PC-3 (cell line): ENCODE measurements around the gene POMT2. TPM values are rescaled to one million over a fixed set of nuclear protein-coding genes. Genes with fewer than 3 reads are reported as not detected.

Experiments
- ATAC-seq: fragments of 200-7000 bp; cut with Tn5 transposase; 2 replicates; pipeline ENCODE4 v1.9.1; 2020; ENCODE audit warnings: mild to moderate bottlenecking, moderate library complexity
- BruUV-seq: library from RNA; stranded (reverse); fragments of 400-500 nt; replicated peaks from 2 replicates; lab custom pipeline; 2021; lab: Mats Ljungman, UMichigan
- CTCF ChIA-PET: fragments of 300-600 bp; sonication (Branson Sonifier 250); formaldehyde crosslinking; loops from one replicate; lab custom pipeline; 2022; ENCODE audit warnings: antibody characterized with exemption; lab: Charles Lee
- POLR2A ChIA-PET: fragments of 300-600 bp; sonication (Branson Sonifier 250); formaldehyde crosslinking; loops from one replicate; lab custom pipeline; 2022; ENCODE audit warnings: antibody characterized with exemption; ENCODE audit not compliant: unreplicated experiment; lab: Charles Lee
- DNase-seq: peaks from one replicate; pipeline ENCODE4 v3.0.0-alpha.2; 2015
- H2AFZ ChIP-seq: fragments of 300-600 bp; sonication (generic); 2 replicates; pipeline ENCODE4 v1.6.0; 2016; ENCODE audit warnings: antibody characterized with exemption, low read length
- H3F3A ChIP-seq: fragments of 300-600 bp; sonication (generic); one replicate; pipeline ENCODE4 v1.6.0; 2017; ENCODE audit warnings: antibody characterized with exemption, low read length, control low read depth, mild to moderate bottlenecking; ENCODE audit not compliant: unreplicated experiment
- H3K27ac ChIP-seq: fragments of 300-600 bp; sonication (generic); 2 replicates; pipeline ENCODE4 v1.5.1; 2016; ENCODE audit warnings: mild to moderate bottlenecking, low read length
- H3K27me3 ChIP-seq: fragments of 300-600 bp; sonication (generic); 2 replicates; pipeline ENCODE4 v1.6.1; 2016; ENCODE audit warnings: low read length, mixed read lengths
- H3K36me3 ChIP-seq: fragments of 300-600 bp; sonication (generic); 2 replicates; pipeline ENCODE4 v1.6.1; 2016; ENCODE audit warnings: low read depth, mixed run types, low read length, mixed read lengths
- H3K4me1 ChIP-seq: fragments of 300-600 bp; sonication (generic); 2 replicates; pipeline ENCODE4 v1.5.1; 2016; ENCODE audit warnings: low read length; ENCODE audit not compliant: insufficient read depth
- H3K4me2 ChIP-seq: fragments of 300-600 bp; sonication (generic); 2 replicates; pipeline ENCODE4 v1.6.0; 2016; ENCODE audit warnings: low read length
- H3K4me3 ChIP-seq: fragments of 300-600 bp; sonication (generic); 2 replicates; pipeline ENCODE4 v1.5.1; 2016; ENCODE audit warnings: mild to moderate bottlenecking, low read length, mixed read lengths
- H3K79me2 ChIP-seq: fragments of 300-600 bp; sonication (generic); 2 replicates; pipeline ENCODE4 v1.6.1; 2017; ENCODE audit warnings: low read length, mixed read lengths
- H3K9ac ChIP-seq: fragments of 300-600 bp; sonication (generic); 2 replicates; pipeline ENCODE4 v1.6.0; 2016; ENCODE audit warnings: mild to moderate bottlenecking, low read length
- H3K9me2 ChIP-seq: fragments of 300-600 bp; sonication (generic); replicated peaks from 2 replicates; pipeline ENCODE4 v1.6.1; 2016; ENCODE audit warnings: mixed run types, low read length, mixed read lengths
- H3K9me3 ChIP-seq: fragments of 300-600 bp; sonication (generic); 2 replicates; pipeline ENCODE4 v1.6.1; 2016; ENCODE audit warnings: low read length, mixed read lengths
- H4K20me1 ChIP-seq: fragments of 300-600 bp; sonication (generic); 2 replicates; pipeline ENCODE4 v1.6.1; 2016; ENCODE audit warnings: low read length, mixed read lengths
- EZH2 ChIP-seq: fragments of 300-600 bp; sonication (generic); IDR thresholded peaks from one replicate; pipeline ENCODE4 v1.6.1; 2017; ENCODE audit warnings: antibody characterized with exemption, mild to moderate bottlenecking, low read length; ENCODE audit not compliant: unreplicated experiment
- EZH2phosphoT487 ChIP-seq: fragments of 300-600 bp; sonication (generic); IDR thresholded peaks from 2 replicates; pipeline ENCODE4 v1.6.1; 2018; ENCODE audit warnings: mild to moderate bottlenecking, antibody characterized with exemption, low read length, borderline replicate concordance
- intact Hi-C: fragments of 100-400 bp; cut with micrococcal nuclease; formaldehyde crosslinking; loops from 2 replicates; pipeline ENCODE4 v1.9.0; 2023
- total RNA-seq: library from RNA; depleted of rRNA; stranded (reverse); fragments of >200 nt; gene quantifications from 2 replicates; pipeline ENCODE4 v1.2.3, GENCODE V29; 2014
- TF ChIP-seq, protein P1 (sequence below): fragments of 300-600 bp; sonication (generic); conservative IDR thresholded peaks from 2 replicates; pipeline ENCODE4 v1.5.1; 2017; ENCODE audit warnings: antibody characterized with exemption, low read depth, mild to moderate bottlenecking, low read length

POMT2 gene
- total RNA-seq, 1 experiment from 2014 or later, result 67.6 TPM

GRCh38 chr14:77286576-77286975 lies 34.1 kb downstream of the POMT2 start:
- peaks cover 54% of the 10 kb centered on the region for H3K36me3 ChIP-seq
- H3K9me3 ChIP-seq, result no peaks in the 10 kb centered on the region
- H2AFZ ChIP-seq, result no peak overlapping the region

GRCh38 chr14:77284466-77284865 lies 36.2 kb downstream of the POMT2 start:
- H3K9ac ChIP-seq, result no peak overlapping the region
- TF ChIP-seq EZH2phosphoT487 (no peak), EZH2 (no peak)
- TF ChIP-seq, protein P1, sequence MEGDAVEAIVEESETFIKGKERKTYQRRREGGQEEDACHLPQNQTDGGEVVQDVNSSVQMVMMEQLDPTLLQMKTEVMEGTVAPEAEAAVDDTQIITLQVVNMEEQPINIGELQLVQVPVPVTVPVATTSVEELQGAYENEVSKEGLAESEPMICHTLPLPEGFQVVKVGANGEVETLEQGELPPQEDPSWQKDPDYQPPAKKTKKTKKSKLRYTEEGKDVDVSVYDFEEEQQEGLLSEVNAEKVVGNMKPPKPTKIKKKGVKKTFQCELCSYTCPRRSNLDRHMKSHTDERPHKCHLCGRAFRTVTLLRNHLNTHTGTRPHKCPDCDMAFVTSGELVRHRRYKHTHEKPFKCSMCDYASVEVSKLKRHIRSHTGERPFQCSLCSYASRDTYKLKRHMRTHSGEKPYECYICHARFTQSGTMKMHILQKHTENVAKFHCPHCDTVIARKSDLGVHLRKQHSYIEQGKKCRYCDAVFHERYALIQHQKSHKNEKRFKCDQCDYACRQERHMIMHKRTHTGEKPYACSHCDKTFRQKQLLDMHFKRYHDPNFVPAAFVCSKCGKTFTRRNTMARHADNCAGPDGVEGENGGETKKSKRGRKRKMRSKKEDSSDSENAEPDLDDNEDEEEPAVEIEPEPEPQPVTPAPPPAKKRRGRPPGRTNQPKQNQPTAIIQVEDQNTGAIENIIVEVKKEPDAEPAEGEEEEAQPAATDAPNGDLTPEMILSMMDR, result no peak
- H3K9me3 ChIP-seq, result no peaks in the 10 kb centered on the region
- BruUV-seq, result no TSS peak
- H3K4me2 ChIP-seq, result no peak overlapping the region
- no peaks in the 10 kb centered on the region for H4K20me1 ChIP-seq
- peaks cover 53% of the 10 kb centered on the region for H3K36me3 ChIP-seq
- no peak overlapping the region for H3K4me3 ChIP-seq
- H3K9me2 ChIP-seq, result no peaks in the 10 kb centered on the region
- CTCF ChIA-PET, result no interaction called here
- no peaks in the 10 kb centered on the region for H3K4me1 ChIP-seq
- DNase-seq (no peak), ATAC-seq (no peak)
- H3K79me2 ChIP-seq, result no peaks in the 10 kb centered on the region
- POLR2A ChIA-PET, result no interaction called here
- H3K27me3 ChIP-seq, result no peaks in the 10 kb centered on the region
- H2AFZ ChIP-seq, result no peak overlapping the region
- no peaks in the 10 kb centered on the region for H3F3A ChIP-seq
- intact Hi-C loops, result no loop called here
- H3K27ac ChIP-seq, result no peak overlapping the region

More at GRCh38 chr14:77286576-77286975, 34.1 kb downstream of the POMT2 start:
- H3F3A ChIP-seq, result no peaks in the 10 kb centered on the region
- H3K27ac ChIP-seq, result no peak overlapping the region
- no peak overlapping the region for H3K4me3 ChIP-seq
- CTCF ChIA-PET, result no interaction called here
- H3K9me2 ChIP-seq, result no peaks in the 10 kb centered on the region
- H3K4me2 ChIP-seq, result no peak overlapping the region
- H3K9ac ChIP-seq, result no peak overlapping the region
- DNase-seq, result no peak
- TF ChIP-seq EZH2, result no peak
- no peak for TF ChIP-seq EZH2phosphoT487
- TF ChIP-seq, protein P1, result no peak
- BruUV-seq, result no TSS peak
- H3K79me2 ChIP-seq, result no peaks in the 10 kb centered on the region
- ATAC-seq, result no peak
- POLR2A ChIA-PET, result no interaction called here
- no peaks in the 10 kb centered on the region for H4K20me1 ChIP-seq
- no peaks in the 10 kb centered on the region for H3K4me1 ChIP-seq
- no peaks in the 10 kb centered on the region for H3K27me3 ChIP-seq
- intact Hi-C loops, result no loop called here

DNA sequence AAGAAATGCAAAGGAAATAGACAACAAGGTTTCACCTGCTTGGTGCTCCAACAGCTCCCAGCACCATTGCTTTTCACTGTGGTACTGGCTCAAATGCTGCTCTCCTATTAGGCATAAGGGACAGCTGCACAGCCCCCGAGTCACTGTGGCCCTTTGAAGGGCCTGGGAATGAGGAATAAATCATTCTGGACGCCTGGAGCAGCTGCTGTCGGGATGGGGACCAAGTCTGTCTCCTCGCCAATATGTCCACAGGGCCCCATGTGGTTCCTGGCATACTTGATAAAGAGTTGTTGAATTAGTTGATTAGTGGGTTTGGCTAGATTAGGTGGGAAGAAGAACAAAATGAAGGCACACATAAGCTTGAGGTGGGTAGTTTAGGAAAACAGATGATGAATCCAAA lies 36.6 kb downstream of the POMT2 start:
- Histone ChIP-seq H3F3A (no peaks in the 10 kb centered on the region), H3K4me3 (no peak overlapping the region), H3K4me1 (no peaks in the 10 kb centered on the region), H3K27me3 (no peaks in the 10 kb centered on the region), H3K9me2 (no peaks in the 10 kb centered on the region), H3K9me3 (no peaks in the 10 kb centered on the region), H3K27ac (no peak overlapping the region), H3K9ac (no peak overlapping the region), H3K36me3 (peaks cover 57% of the 10 kb centered on the region), H2AFZ (no peak overlapping the region), H3K4me2 (no peak overlapping the region), H3K79me2 (no peaks in the 10 kb centered on the region), H4K20me1 (no peaks in the 10 kb centered on the region)
- BruUV-seq, result no TSS peak
- intact Hi-C loops, result no loop called here
- TF ChIP-seq EZH2phosphoT487 (no peak), EZH2 (no peak)
- TF ChIP-seq, protein P1, result no peak
- no peak for ATAC-seq
- ChIA-PET POLR2A (no interaction called here), CTCF (no interaction called here)
- no peak for DNase-seq
